RWPE2 (cell line): Measurements from ENCODE around the gene SHQ1.
"Not testable (repeated sequence)": the region's sequence is repeated elsewhere in the genome, so short reads cannot be mapped to it uniquely, and the experiment has no call there.

Experiments
- ATAC-seq: fragments of 200-7000 bp; cut with Tn5 transposase; 3 replicates; pipeline ENCODE4 v1.9.1; 2021; ENCODE audit warnings: low read depth
- DNase-seq: peaks from one replicate; pipeline ENCODE4 v3.0.0-alpha.2; 2020; ENCODE audit warnings: low spot score
- H3K27ac ChIP-seq: fragments of 450-650 bp; 2 replicates; pipeline ENCODE4 v1.5.1; 2017; ENCODE audit warnings: mild to moderate bottlenecking; ENCODE audit not compliant: poor library complexity, severe bottlenecking
- H3K27me3 ChIP-seq: fragments of 250-450 bp; sonication (Bioruptor Pico); 2 replicates; pipeline ENCODE4 v1.5.1; 2021; ENCODE audit warnings: mild to moderate bottlenecking, moderate library complexity; ENCODE audit not compliant: insufficient read depth, poor library complexity, severe bottlenecking
- H3K36me3 ChIP-seq: fragments of 250-450 bp; sonication (Bioruptor Pico); 2 replicates; pipeline ENCODE4 v1.5.1; 2020; ENCODE audit warnings: low read depth, mild to moderate bottlenecking, moderate library complexity
- H3K4me1 ChIP-seq: fragments of 250-450 bp; sonication (Bioruptor Pico); 2 replicates; pipeline ENCODE4 v1.5.1; 2021; ENCODE audit warnings: mild to moderate bottlenecking, moderate library complexity; ENCODE audit not compliant: insufficient read depth, poor library complexity, severe bottlenecking
- H3K4me3 ChIP-seq: fragments of 250-450 bp; sonication (Bioruptor Pico); 2 replicates; pipeline ENCODE4 v1.5.1; 2021; ENCODE audit warnings: mild to moderate bottlenecking, moderate library complexity; ENCODE audit not compliant: severe bottlenecking
- H3K9me3 ChIP-seq: fragments of 250-450 bp; sonication (Bioruptor Pico); 2 replicates; pipeline ENCODE4 v1.5.1; 2021; ENCODE audit warnings: mild to moderate bottlenecking, moderate library complexity; ENCODE audit not compliant: severe bottlenecking
- CTCF ChIP-seq: fragments of 450-650 bp; IDR thresholded peaks from one replicate; pipeline ENCODE4 v1.5.1; 2017; ENCODE audit warnings: mild to moderate bottlenecking, moderate library complexity; ENCODE audit not compliant: poor library complexity, severe bottlenecking

The SHQ1 gene

GRCh38 chr3:72738752-72739530, 109.3 kb downstream of the SHQ1 start:
- Histone ChIP-seq H3K27ac (no peak overlapping the region), H3K4me1 (no peaks in the 10 kb centered on the region), H3K4me3 (peak overlapping the region; percentile 8), H3K36me3 (no peaks in the 10 kb centered on the region), H3K9me3 (no peaks in the 10 kb centered on the region), H3K27me3 (no peaks in the 10 kb centered on the region)
- no peak for DNase-seq
- peak; percentile 67 for ATAC-seq
- no peak for TF ChIP-seq CTCF

- H3K9me3 ChIP-seq, H3K27ac ChIP-seq, H3K4me1 ChIP-seq, ATAC-seq, H3K4me3 ChIP-seq, H3K36me3 ChIP-seq, H3K27me3 ChIP-seq, DNase-seq: not testable (repeated sequence)
Measured at GRCh38 chr3:72735072-72735471, 113.2 kb downstream of the SHQ1 start.

GRCh38 chr3:72733676-72734075, 114.6 kb downstream of the SHQ1 start:
- no peak for TF ChIP-seq CTCF
- no peak for DNase-seq

GRCh38 chr3:72732666-72733345, 115.4 kb downstream of the SHQ1 start:
- not testable (repeated sequence) for ATAC-seq, H3K27me3 ChIP-seq, H3K36me3 ChIP-seq, H3K27ac ChIP-seq, H3K4me3 ChIP-seq, H3K4me1 ChIP-seq, DNase-seq, H3K9me3 ChIP-seq

More at GRCh38 chr3:72733676-72734075, 114.6 kb downstream of the SHQ1 start:
- H3K4me1 ChIP-seq: peaks cover 8% of the 10 kb centered on the region
- no peaks in the 10 kb centered on the region for H3K9me3 ChIP-seq
- no peak overlapping the region for H3K27ac ChIP-seq
- no peaks in the 10 kb centered on the region for H3K27me3 ChIP-seq
- ATAC-seq: no peak
- H3K4me3 ChIP-seq: no peak overlapping the region
- no peaks in the 10 kb centered on the region for H3K36me3 ChIP-seq

GRCh38 chr3:72728958-72729467, 119.2 kb downstream of the SHQ1 start:
- DNase-seq (no peak), ATAC-seq (peak; percentile 49; the same call in 1 of the 3 replicates)
- H3K9me3 ChIP-seq: no peaks in the 10 kb centered on the region

More at GRCh38 chr3:72728958-72729467, 119.2 kb downstream of the SHQ1 start:
- Histone ChIP-seq H3K4me3 (no peak overlapping the region), H3K27ac (no peak overlapping the region), H3K27me3 (no peaks in the 10 kb centered on the region), H3K4me1 (peaks cover 14% of the 10 kb centered on the region), H3K36me3 (no peaks in the 10 kb centered on the region)
- no peak for TF ChIP-seq CTCF
